ENCODE data around the gene C1QB.
"Not testable (repeated sequence)": the region's sequence is repeated elsewhere in the genome, so short reads cannot be mapped to it uniquely, and the experiment has no call there.

Gene C1QB

DNA sequence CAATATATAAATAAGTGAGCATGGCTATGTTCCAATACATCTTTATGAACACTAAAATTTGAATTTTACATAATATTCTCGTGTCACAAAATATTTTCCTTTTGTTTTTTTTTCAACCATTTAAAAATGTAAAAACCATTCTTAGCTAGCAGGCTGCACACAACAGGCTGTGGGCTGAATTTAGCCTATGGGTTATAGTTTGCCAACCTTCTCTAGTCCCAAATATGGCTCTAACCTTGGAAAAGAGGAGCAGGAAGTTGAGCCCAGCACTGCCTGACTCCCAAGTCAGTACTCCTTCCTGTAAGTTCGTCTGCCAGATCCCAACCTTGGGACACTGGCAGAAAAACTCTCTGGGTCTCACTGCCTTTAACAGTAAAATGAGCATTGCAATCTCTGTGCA is 13.4 kb downstream of the C1QB start:
- DNase-seq: no peak

- not testable (repeated sequence) for DNase-seq
Observed at GRCh38 chr1:22668840-22669239, 15.8 kb downstream of the C1QB start.

- no peak for DNase-seq
Observed at GRCh38 chr1:22670352-22670975, 17.4 kb downstream of the C1QB start.

DNA sequence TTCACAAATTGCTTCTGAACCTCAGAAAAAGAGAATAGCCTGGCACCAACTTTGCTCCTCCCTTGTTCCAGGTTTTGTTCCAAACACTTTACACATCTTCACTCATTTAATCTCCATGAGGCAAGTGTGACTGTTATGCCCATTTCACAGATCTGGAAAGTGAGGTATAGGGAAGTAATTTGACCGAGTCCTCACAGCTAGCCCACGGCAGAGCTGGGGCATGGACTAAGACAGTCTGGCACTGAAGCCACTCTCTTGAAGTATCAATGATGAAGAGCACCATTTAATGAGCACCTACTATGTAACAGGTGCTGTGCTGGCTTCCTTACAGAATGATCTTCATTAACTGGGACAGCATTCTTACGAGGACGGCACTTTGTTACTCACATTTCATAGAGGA is 19.0 kb downstream of the C1QB start:
- no peak for DNase-seq

DNA sequence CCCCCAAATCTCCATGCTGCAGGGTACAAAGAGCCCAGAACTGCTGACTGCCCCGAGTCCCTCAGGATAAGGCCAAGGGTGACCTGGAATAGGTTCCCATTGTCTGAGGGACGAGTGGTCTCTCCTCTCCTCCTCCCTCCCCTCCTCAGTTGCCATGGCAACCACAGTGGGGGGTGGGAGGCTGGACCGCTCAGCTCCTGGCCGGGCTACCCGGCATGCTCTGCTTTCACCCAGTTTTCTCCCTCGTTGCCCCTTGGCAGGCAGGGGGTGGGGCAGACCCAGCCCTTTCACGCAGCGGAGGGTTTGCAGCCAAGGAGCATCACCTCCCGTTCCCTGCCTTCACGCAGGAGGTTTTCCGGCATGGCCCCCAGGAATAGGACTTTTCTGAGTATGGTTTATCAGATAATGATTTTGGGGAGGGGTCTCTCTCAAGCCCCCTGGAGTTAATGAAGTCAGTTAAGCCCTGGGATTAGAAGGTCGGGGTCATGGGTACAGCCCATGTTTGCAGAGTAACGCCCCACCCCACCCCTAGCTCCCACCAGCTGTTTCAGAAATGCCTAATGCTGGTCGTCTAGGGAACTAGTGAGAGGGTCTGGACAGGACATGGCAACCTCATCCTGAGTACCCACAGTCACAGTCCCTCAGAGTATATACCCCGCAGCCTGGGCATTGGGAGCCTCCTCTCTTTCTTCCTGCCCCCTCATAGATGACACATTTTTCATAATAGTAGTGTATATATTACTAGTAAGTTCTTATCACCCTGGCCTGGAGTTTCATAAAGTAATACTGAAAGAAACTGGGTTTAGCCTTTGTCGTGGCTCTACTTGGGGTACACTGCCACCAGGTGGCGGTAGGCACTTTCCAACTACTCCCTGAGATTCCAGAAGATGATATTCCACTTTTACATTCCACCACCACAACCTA is 20.7 kb downstream of the C1QB start:
- no peak for DNase-seq

DNA sequence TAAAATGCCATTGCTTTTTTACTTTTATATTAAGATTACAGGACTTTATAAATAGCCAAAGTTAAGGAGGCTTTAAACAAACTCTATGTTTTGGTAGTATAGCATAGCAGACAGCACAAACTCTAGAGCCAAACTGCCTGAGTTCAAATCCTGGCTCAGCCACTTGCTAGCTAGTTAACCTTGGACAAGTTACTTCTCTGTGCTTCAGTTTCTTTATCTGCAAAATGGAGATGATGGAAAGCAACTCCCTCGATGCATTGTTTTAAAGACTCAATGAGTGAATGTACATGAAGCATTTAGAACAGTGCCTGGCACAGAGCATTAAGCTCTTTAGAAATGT is 21.3 kb downstream of the C1QB start:
- no peak for DNase-seq

DNA sequence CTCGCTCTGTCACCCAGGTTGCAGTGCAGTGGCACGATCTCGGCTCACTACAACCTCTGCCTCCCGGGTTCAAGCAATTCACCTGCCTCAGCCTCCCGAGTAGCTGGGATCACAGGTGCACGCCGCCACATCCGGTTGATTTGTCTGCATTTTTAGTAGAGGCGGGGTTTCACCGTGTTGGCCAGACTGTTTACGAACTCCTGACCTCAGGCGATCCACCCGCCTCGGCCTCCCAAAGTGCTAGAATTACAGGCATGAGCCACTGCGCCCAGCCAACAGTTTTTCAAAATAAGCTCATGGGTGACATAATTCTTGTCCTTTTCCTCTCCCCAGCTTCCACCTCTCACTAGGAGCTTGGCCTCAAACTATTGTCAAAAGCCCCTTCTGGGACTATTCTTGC is 23.1 kb downstream of the C1QB start:
- not testable (repeated sequence) for DNase-seq

- DNase-seq: no peak
Observed at GRCh38 chr1:22676916-22677583, 24.0 kb downstream of the C1QB start.

- DNase-seq: no peak
Observed at GRCh38 chr1:22677931-22678896, 25.2 kb downstream of the C1QB start.

DNA sequence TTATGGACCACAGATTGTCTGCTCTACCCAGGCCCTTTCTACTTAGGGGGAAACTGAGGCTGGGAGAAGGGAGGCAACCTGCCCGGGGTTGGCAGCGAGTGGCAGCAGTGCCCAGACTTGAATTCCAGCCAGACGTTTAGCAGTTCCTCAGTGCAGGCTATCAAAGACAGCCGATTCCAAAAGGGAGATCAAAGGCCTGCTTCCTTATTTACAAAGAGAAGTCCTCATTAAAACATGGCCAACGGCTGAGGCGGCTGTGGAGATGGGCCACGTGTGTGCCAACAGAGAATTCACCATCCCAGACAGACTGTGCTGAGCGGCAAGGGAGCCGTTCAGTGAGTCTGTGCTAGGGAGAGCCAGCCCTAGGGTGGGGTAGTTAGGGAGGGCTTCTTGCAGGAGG is 27.7 kb downstream of the C1QB start:
- peak; percentile 8 for DNase-seq

- DNase-seq: no peak
Observed at GRCh38 chr1:22681556-22682276, 28.7 kb downstream of the C1QB start.

DNA sequence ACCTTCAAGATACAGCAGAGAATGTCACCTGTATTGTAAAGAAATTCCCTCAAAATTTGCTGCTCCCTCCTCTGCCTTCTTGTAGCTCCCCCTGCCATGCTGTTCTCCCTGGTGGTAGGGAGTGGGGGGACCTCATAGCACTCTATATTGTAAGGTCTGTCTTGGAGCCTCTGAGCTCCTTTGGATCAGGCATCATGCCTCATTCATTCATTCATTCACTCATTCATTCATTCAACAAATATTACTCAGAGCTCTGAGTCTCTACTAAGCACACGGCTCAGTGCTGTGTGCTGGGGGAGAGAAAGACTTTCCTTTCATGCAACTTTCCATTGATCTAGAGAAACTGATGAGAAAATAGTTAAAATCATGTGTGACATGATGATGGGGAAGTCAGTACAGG is 30.5 kb downstream of the C1QB start:
- no peak for DNase-seq

- DNase-seq: no peak
Observed at GRCh38 chr1:22685591-22686059, 32.6 kb downstream of the C1QB start.

- no peak for DNase-seq
Observed at GRCh38 chr1:22687191-22687590, 34.2 kb downstream of the C1QB start.

GRCh38 chr1:22688466-22688865 is 35.4 kb downstream of the C1QB start:
- no peak for DNase-seq

GRCh38 chr1:22689505-22689904 is 36.5 kb downstream of the C1QB start:
- DNase-seq: no peak

DNA sequence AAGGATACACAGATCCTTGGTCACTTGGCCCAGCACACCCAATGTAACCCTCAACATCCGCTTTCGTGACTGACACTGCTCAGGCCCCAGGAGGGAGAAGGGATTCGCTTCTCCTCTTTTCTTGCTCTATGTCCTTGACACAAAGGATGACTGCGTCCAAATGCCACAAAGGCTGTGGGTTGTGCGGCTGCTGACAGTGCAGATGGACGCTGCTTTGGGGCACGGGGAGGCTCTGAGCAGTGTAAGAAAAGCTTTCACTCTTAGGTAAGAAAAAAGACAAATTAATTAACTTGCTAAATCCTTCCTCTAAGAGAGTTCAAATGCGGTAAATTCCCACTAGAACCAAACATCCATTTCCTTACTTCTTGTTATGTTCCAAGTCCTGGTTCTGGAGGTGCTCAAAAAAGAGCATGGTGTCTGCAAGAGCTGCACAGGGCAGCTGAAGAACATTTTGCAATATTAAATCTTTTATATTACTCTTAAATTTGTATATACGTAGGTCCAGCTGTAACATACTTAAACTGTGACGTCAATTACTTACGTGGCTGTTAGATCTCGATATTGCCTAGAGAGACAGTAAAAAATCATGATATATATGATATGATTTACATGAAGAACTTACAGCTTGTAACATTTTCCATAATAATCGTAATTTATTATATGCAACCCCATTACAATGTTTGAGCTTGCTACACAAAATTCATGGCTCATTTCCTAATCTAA is 38.2 kb downstream of the C1QB start:
- peak; percentile 50 for DNase-seq

GRCh38 chr1:22694172-22694571 is 41.1 kb downstream of the C1QB start:
- no peak for DNase-seq

GRCh38 chr1:22696610-22697009 is 43.6 kb downstream of the C1QB start:
- DNase-seq: no peak

DNA sequence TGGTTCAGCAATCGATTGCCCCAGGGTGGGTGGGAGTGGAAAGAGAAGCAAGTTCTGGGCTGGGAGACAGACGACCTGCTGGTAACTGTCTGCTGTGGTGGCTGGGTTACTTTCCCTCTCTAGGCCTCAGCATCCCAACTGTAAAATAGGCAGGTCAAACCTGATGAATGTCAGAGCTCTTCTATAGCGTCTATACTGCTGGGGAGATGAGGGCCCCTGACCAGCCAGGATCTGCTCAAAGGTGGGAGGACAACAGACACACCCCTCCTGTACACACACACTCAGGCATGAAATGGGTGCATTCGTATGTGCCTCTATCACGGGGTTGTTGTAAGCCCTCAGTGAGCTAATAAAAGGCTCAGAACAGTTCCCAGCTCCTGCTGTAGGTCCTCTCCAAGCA is 44.9 kb downstream of the C1QB start:
- DNase-seq: no peak

Data from MV-4-11 (cell line).